OCI-LY1 (cell line): ENCODE results near the gene RASSF8.

Experiments
- H2AFZ ChIP-seq: fragments of 200-600 bp; sonication (generic), shearing (Covaris generic); 2 replicates; pipeline ENCODE4 v1.6.0; 2014; ENCODE audit warnings: antibody characterized with exemption, mild to moderate bottlenecking, low read length
- H3F3A ChIP-seq: fragments of 200-600 bp; sonication (generic), shearing (Covaris generic); 2 replicates; pipeline ENCODE4 v1.6.0; 2014; ENCODE audit warnings: mild to moderate bottlenecking, antibody characterized with exemption, low read length, moderate library complexity; ENCODE audit not compliant: insufficient read depth
- H3K27ac ChIP-seq: fragments of 200-600 bp; sonication (generic); 2 replicates; pipeline ENCODE4 v1.5.1; 2014; ENCODE audit warnings: low read length, mixed run types, mild to moderate bottlenecking, low read depth; ENCODE audit not compliant: poor library complexity, severe bottlenecking
- H3K27me3 ChIP-seq: fragments of 200-600 bp; sonication (generic); 2 replicates; pipeline ENCODE4 v1.6.0; 2014; ENCODE audit warnings: antibody characterized with exemption, mild to moderate bottlenecking, low read length, moderate library complexity; ENCODE audit not compliant: insufficient read depth
- H3K36me3 ChIP-seq: fragments of 200-600 bp; sonication (generic); 2 replicates; pipeline ENCODE4 v1.6.1; 2014; ENCODE audit warnings: mild to moderate bottlenecking, antibody characterized with exemption, low read length, moderate library complexity, mixed read lengths; ENCODE audit not compliant: insufficient read depth
- H3K4me1 ChIP-seq: fragments of 200-600 bp; sonication (generic); 2 replicates; pipeline ENCODE4 v1.5.1; 2014; ENCODE audit warnings: mild to moderate bottlenecking, low read length, moderate library complexity; ENCODE audit not compliant: insufficient read depth, severe bottlenecking
- H3K4me2 ChIP-seq: fragments of 200-600 bp; sonication (generic), shearing (Covaris generic); 2 replicates; pipeline ENCODE4 v1.6.1; 2014; ENCODE audit warnings: low read length
- H3K4me3 ChIP-seq: fragments of 200-600 bp; sonication (generic); 2 replicates; pipeline ENCODE4 v1.5.1; 2014; ENCODE audit warnings: low read length, low read depth, mild to moderate bottlenecking, mixed read lengths; ENCODE audit not compliant: poor library complexity, severe bottlenecking
- H3K79me2 ChIP-seq: fragments of 200-600 bp; shearing (Covaris generic); 2 replicates; pipeline ENCODE4 v1.6.1; 2016; ENCODE audit warnings: mixed run types, low read length, mixed read lengths; ENCODE audit not compliant: insufficient read depth
- H3K9ac ChIP-seq: fragments of 200-600 bp; sonication (generic), shearing (Covaris generic); 2 replicates; pipeline ENCODE4 v1.6.1; 2014; ENCODE audit warnings: mild to moderate bottlenecking, low read length, mixed read lengths
- H3K9me2 ChIP-seq: fragments of 200-600 bp; sonication (generic), shearing (Covaris generic); 2 replicates; pipeline ENCODE4 v1.6.1; 2014; ENCODE audit warnings: low read depth, mild to moderate bottlenecking, low read length, mixed read lengths
- H3K9me3 ChIP-seq: fragments of 200-600 bp; shearing (Covaris generic); 2 replicates; pipeline ENCODE4 v1.6.1; 2014; ENCODE audit warnings: low read length, mixed read lengths
- H4K20me1 ChIP-seq: fragments of 200-600 bp; sonication (generic), shearing (Covaris generic); 2 replicates; pipeline ENCODE4 v1.6.0; 2016; ENCODE audit warnings: mild to moderate bottlenecking, low read length; ENCODE audit not compliant: insufficient read depth
- CTCF ChIP-seq: fragments of 200-600 bp; sonication (generic), shearing (Covaris generic); IDR thresholded peaks from 2 replicates; pipeline ENCODE4 v1.5.1; 2017; ENCODE audit warnings: mild to moderate bottlenecking, antibody characterized with exemption, low read length, moderate library complexity, mixed read lengths
- EZH2 ChIP-seq: fragments of 200-600 bp; sonication (generic), shearing (Covaris generic); IDR thresholded peaks from 2 replicates; pipeline ENCODE4 v1.8.0; 2017; ENCODE audit warnings: borderline replicate concordance, mixed run types, mild to moderate bottlenecking, antibody characterized with exemption, low read length, moderate library complexity, mixed read lengths

Gene RASSF8

GRCh38 chr12:25925064-25925463 is 33.4 kb upstream of the RASSF8 start:
- no peak overlapping the region for H3K27ac ChIP-seq
- no peak overlapping the region for H3K4me3 ChIP-seq
- no peak overlapping the region for H2AFZ ChIP-seq
- no peaks in the 10 kb centered on the region for H3K9me3 ChIP-seq
- no peaks in the 10 kb centered on the region for H3K79me2 ChIP-seq
- H4K20me1 ChIP-seq = no peaks in the 10 kb centered on the region
- no peaks in the 10 kb centered on the region for H3K9me2 ChIP-seq
- H3K4me1 ChIP-seq = no peaks in the 10 kb centered on the region
- no peaks in the 10 kb centered on the region for H3K36me3 ChIP-seq
- TF ChIP-seq CTCF (no peak), EZH2 (no peak)
- H3K27me3 ChIP-seq = no peaks in the 10 kb centered on the region
- H3K9ac ChIP-seq = no peak overlapping the region
- H3K4me2 ChIP-seq = no peak overlapping the region
- no peaks in the 10 kb centered on the region for H3F3A ChIP-seq

- H4K20me1 ChIP-seq = no peaks in the 10 kb centered on the region
- H3K27me3 ChIP-seq = no peaks in the 10 kb centered on the region
- no peak overlapping the region for H2AFZ ChIP-seq
- no peak overlapping the region for H3K9ac ChIP-seq
- no peaks in the 10 kb centered on the region for H3K9me3 ChIP-seq
- no peak overlapping the region for H3K4me3 ChIP-seq
- no peak overlapping the region for H3K27ac ChIP-seq
- no peak overlapping the region for H3K4me2 ChIP-seq
- H3K36me3 ChIP-seq = no peaks in the 10 kb centered on the region
- H3K9me2 ChIP-seq = no peaks in the 10 kb centered on the region
- TF ChIP-seq EZH2 = no peak
- TF ChIP-seq CTCF = no peak
- no peaks in the 10 kb centered on the region for H3F3A ChIP-seq
- H3K79me2 ChIP-seq = no peaks in the 10 kb centered on the region
- no peaks in the 10 kb centered on the region for H3K4me1 ChIP-seq
Measured at GRCh38 chr12:25926536-25926935, 31.9 kb upstream of the RASSF8 start.

GRCh38 chr12:25929142-25929541 is 29.3 kb upstream of the RASSF8 start:
- TF ChIP-seq CTCF = no peak
- no peak for TF ChIP-seq EZH2
- Histone ChIP-seq H3K27me3 (no peaks in the 10 kb centered on the region), H3K9me3 (no peaks in the 10 kb centered on the region), H3K36me3 (no peaks in the 10 kb centered on the region), H3K79me2 (no peaks in the 10 kb centered on the region), H2AFZ (no peak overlapping the region), H3K4me1 (no peaks in the 10 kb centered on the region), H3K9me2 (no peaks in the 10 kb centered on the region), H4K20me1 (no peaks in the 10 kb centered on the region), H3K4me3 (no peak overlapping the region), H3F3A (no peaks in the 10 kb centered on the region), H3K27ac (no peak overlapping the region), H3K9ac (no peak overlapping the region), H3K4me2 (no peak overlapping the region)
